Amniotic stem cell (primary cell): Measurements from ENCODE around the gene MTA3.
"Not testable (repeated sequence)": the region's sequence is repeated elsewhere in the genome, so short reads cannot be mapped to it uniquely, and the experiment has no call there.

ENCODE experiments used
- DNase-seq: peaks from one replicate; lab custom pipeline; 2025; lab: John Stamatoyannopoulos, UW

The MTA3 gene

DNA sequence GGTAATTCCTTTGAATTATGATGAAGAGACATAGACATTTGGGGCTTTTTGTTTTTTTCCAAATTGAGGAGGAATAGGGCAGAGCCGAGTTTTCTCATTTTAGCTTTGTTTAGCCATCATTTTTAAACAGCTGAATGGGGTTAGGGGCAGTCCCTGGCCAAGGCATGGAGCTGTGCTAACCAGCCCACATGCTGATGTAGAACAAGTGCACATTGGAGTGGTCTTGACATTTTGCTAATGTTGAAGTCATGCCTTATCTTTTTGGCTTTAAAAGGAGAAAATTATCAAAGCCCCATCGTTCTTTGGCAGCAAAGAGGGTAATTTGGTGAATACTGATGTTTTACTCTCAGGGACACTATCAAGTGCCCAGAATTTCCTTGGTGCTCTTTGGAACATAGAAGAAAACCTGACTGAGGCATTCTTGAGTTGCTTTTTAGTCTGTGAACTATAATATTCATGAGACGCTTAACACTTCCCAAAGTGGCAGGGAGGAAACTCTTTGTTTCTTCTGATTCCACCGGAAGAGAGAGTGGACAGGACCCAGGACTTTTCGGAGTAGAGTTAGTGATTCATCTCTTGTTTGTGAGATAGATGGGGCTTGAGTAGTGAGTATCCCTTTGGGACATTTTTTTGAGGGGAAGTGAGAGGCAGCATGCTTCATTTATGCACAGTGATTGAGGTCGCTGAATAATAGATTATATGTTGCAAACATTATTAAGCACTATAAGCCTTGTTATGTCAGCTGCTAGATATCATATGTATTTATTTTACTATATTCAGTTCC, 45.0 kb downstream of the MTA3 start:
- no peak for DNase-seq

DNA sequence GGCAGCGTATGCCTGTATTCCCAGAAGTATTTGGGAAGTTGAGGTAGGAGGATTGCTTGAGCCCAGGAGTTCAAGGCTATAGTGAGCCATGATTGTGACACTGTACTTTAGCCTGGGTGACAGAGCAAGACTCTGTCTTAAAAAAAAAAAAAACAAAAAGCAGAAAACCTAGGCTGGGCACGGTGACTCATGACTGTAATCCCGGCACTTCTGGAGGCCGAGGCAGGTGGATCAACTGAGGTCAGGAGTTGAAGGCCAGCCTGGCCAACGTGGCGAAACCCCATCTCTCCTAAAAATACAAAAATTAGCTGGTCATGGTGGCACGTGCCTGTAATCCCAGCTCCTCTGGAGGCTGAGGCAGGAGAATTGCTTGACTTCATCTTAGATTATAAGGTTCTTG, 46.4 kb downstream of the MTA3 start:
- DNase-seq: no peak

DNA sequence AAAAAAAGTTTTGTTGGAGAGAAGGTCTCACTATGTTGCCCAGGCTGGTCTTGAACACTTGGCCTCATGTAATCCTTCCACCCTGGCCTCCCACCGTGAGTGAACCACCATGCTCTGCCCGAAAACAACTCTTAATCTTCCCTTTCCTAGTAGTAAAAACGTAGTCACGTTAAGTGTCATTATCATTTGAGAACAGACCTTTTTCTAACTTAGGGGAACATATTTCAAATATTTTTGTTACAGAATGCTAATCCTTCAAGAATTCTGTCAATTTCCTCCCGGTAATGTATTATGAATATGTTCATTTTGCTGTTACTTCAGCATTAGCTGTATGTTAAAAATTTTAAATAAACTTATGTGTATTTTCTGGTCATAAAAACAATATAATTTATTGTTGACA, 49.7 kb downstream of the MTA3 start:
- no peak for DNase-seq

DNA sequence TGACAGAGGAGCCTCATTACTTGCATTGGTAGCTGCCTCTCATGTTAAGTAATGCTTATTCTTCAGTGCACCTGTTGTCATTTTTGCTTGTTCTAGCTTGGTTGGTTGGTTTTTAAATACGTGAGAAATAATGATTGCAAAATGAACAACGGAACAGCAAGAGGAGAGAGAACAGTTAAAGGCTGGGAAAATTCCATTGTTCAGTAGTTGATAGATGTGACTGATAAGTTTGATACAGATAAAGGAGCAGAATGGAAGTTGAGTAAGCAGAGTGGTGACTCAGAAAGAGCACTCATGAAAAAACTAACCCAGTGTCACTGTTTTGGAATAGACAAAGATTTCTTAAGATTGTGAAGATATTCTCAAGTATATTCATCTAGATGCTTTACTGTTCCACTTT, 50.5 kb downstream of the MTA3 start:
- DNase-seq: peak; percentile 9

DNA sequence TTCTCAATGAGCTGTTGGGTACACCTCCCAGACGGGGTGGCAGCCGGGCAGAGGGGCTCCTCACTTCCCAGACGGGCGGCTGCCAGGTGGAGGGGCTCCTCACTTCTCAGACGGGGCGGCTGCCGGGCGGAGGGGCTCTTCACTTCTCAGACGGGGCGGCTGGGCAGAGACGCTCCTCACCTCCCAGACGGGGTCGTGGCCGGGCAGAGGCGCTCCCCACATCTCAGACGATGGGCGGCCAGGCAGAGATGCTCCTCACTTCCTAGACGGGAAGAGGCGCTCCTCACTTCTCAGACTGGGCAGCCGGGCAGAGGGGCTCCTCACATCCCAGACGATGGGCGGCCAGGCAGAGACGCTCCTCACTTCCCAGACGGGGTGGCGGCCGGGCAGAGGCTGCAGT, 53.2 kb downstream of the MTA3 start:
- not testable (repeated sequence) for DNase-seq

DNA sequence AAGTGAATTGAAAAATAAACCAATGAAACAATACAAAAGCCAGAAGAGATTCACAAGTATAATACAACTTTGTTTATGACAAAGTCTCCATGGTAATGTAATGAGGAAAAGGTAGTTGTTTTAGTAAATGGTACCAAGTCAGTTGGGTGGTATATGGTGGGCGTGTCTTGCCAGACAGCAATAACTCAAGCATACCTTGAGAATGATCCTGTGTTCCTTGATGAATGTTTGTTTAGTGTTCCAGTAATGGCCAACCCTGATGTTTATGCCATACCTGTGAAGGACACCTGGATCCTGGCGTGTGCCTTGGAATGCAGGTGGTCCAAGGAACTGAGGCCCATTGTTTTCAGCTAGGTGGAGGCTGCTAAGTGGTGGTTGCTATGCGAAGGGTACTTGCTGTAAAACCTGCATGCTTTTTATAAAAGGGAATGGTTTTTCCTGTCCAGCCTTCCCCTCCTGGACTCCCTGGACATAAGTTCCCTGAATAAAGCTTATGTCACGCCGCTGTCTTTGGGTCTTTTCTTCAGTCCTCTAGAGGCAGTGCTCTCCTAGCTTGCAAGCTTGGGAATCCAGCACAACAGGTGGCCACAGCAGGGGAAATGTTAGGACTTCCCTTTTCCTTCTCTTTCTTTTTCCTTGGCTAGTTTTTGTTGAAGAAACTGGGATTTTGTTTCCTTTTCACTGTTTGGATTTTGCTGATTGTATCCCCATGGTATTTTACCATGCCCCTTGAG, 54.7 kb downstream of the MTA3 start:
- DNase-seq: no peak

DNA sequence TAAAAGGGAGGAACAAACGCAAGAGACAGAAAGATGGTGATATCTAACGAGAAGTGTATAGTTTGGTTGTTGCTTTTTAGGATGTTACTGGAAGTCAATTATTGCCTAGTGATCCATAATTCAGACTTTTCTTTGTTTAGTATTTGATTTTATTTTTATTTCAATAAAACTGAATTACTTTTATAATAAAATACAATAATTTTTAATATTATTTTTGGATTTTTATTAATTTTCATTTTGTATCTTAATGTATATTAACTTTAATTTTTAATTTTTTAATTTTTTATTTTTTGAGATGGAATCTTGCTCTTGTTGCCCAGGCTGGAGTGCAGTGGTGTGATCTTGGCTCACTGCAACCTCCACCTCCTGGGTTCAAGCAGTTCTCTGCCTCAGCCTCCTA, 55.6 kb downstream of the MTA3 start:
- DNase-seq: no peak

DNA sequence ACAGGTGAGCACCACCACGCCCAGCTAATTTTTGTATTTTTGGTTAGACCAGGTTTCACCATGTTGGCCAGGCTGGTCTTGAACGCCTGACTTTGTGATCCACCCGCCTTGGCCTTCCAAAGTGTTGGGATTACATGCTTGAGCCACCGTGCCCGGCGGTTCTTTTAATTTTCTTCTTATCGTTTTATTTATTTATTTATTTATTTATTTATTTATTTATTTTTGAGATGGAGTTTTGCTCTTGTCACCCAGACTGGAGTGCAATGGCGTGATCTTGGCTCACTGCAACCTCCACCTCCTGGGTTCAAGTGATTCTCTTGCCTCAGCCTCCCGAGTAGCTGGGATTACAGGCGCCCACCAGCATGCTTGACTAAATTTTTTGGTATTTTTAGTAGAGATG, 59.6 kb downstream of the MTA3 start:
- not testable (repeated sequence) for DNase-seq

DNA sequence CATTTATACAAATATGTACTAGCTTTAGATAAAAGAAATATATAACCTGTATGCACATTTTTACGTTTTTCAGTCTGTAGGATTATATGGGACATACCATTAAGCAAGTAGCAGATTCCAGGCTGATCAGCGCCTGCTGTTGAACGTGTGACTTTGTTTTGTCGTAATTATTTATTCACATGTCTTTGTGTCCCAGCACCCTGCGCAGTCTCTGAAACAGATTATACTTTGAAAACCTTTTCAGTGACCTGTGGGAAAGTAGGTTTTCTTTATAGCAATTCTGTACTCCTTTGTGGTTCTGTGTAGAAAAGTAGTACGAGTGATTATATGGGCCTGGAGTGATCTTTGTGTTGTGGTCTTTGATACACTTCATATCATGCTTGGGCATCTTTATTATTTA, 68.5 kb downstream of the MTA3 start:
- DNase-seq: no peak

DNA sequence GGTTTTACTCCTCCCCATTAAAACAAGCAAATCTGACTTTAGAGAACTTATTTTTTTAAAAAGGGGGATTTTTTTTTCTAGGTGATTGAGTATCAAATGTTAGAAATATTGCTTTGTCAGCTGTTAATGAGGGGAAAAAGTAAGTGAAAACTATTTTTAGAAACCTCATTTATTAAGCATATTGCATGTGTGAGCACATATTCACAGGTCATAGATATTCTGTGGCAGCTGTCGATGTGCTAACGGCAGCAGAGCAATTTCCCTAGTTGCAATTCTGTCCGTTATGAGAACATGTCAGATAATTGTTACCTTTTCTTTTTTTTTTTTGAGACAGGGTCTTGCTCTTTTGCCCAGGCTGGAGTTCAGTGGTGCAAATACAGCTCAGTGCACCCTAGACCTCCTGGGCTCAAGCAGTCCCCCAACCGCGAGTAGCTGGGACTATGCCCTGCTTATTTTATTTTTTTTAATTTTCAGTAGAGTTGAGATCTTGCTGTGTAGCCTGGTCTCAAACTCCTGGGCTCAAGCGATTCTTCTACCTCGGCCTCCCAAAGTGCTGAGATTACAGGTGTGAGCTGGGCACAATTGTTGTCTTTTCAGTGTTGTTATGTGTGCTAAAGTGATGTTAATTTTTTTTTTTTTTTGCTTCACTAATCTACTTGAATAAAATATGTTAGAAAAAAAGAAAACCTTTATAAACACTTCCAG, 69.8 kb downstream of the MTA3 start:
- no peak for DNase-seq

DNA sequence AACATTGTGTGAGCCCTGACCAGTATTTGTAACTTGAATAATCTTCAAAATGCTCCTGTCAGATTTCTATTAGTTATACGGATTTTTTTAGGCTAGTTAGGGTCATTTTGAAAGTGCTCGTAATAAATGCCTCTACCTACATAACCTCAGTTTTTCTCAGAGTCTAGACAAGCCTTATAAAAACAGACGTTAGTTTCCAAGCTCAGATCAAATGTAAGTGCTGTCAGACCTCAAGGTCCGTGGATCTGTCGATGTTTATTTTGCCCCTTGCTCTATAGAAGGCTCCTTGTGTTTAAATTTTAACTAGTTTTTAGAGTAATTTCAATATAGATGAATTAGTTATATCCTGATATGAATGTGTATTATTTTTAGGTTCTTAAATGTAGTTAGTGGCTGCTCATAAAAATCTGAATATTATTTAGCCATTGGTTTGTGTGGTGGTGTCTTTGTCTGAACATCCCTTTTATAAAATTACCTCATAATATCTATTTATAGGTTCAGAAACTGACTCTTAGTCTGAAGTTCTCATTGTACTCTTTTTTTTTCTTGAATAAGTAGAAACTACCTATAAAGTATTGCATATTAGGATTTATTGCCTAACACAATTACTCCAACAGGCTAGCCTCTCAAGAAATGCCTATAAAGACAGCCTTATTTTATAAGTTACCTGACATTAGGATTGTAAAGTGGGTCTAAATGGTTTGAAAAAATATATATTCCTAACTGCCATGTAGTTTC, 71.1 kb downstream of the MTA3 start:
- DNase-seq: no peak

DNA sequence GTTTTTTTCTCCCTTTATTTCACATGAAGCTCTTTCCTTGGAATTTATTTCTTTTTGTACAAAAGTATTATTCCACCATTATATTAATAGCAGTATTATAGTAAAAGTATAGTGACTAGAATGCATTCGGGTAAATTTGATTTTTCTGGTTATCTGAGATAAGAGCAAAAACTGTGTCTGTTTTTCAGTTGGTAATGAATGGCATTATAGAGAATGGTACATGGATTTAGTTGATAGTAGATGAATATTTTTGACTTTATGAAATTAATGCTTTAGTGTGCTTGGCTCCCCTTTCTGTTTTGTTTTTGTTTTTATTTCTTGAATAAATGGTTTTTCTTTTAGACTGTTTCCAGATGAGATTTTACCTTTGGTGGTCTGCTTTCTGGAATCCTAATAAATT, 71.8 kb downstream of the MTA3 start:
- no peak for DNase-seq

DNA sequence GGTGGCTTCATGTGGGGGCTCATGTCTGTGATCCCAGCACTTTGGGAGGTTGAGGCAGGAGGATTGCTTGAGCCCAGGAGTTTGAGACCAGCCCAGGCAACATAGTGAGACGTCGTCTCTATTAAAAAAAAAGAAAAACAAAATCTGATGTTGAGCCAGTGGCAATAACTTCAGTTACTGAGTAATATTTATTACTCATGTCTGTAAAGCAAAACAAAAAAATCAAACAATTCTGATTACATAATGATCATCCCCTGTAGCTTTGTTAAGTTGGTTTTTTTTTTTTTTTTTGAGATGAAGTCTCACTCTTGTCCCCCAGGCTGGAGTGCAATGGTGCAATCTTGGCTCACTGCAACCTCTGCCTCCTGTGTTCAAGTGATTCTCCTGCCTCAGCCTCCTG, 73.9 kb downstream of the MTA3 start:
- not testable (repeated sequence) for DNase-seq

DNA sequence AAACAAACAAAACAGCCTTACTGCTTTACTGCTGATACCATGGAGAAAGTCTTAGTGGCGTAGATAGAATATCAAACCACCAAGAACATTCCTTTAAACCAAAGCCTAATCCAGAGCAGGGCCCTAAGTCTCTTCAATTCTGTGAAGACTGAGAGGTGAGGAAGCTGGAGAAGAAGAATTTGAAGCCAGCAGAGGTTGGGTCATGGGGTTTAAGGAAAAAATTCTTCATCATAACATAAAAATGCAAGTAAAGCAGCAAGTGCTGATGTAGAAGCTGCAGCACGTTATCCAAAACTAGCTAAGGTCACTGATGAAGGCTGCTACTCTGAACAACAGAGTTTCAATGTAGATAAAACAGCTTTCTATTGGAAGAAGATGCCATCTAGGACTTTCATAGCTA, 77.1 kb downstream of the MTA3 start:
- DNase-seq: no peak

DNA sequence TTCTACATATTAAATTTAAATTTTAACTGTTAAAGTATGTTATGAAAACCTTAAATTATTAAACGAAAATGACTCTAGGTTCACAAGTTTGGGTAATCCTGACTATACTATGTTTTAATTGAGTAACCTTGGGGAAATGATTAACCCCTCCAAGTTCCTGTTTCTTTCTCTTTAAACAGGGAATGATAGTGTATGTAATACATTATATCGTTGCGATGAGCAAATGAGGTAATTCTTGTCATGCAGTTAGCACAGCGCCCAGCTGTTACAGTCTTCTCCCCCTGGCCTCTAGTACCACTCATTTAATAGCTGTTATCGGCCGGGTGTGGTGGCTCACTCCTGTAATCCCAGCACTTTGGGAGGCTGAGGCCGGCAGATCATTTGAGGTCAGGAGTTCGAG, 80.4 kb downstream of the MTA3 start:
- no peak for DNase-seq

DNA sequence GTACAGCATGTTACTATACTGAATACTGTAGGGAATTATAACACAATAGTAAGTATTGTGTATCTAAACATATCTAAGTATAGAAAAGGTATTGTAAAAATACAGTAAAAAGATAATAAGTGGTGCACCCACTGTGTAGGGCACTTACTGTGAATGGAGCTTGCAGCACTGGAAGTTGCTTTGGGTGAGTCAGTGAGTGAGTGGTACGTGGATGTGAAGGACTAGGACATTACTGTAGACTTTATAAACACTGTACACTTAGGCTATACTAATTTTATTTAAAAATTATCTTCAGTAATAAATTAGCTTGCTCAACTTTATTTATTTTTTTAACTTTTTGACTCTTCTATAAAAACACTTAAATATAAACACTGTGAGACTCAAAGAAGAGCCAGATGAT, 82.6 kb downstream of the MTA3 start:
- no peak for DNase-seq

DNA sequence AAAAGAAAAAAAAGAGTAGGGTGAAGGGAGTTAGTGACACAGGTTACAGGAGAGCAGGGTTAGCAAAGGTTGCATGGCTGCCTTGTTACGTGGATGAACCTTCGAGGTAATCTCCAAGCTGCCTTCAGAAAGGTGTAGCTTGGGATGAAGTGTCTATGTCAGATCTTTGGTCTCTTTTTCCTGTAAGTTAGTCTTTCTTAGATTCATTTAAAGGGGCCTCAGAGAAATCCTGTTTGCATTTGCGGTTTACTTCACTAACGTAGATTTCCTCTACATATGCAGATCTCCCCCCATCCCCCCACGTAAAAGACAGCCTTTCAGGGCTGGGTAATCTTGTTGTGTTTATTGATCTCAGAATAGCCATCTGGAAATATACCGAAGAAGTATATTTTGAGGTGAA, 83.7 kb downstream of the MTA3 start:
- DNase-seq: no peak

DNA sequence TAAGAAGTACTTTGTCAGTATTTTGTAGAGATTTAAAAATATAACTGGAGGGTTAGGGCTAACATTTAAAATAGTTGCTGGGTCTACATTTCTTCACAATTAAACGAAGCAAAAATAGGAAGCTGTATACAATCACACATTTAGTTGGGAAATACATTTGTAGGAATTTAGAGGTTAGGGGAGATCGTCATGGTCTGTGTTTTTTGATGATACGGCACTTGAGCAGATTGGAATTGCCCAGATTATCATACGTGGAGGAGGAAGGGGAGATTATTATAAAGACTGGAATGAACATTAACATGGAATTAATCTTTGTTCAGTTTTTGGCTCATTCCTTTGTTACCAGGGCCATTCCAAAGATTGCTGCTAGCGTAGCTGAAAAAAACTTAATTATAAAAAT, 84.6 kb downstream of the MTA3 start:
- DNase-seq: no peak

DNA sequence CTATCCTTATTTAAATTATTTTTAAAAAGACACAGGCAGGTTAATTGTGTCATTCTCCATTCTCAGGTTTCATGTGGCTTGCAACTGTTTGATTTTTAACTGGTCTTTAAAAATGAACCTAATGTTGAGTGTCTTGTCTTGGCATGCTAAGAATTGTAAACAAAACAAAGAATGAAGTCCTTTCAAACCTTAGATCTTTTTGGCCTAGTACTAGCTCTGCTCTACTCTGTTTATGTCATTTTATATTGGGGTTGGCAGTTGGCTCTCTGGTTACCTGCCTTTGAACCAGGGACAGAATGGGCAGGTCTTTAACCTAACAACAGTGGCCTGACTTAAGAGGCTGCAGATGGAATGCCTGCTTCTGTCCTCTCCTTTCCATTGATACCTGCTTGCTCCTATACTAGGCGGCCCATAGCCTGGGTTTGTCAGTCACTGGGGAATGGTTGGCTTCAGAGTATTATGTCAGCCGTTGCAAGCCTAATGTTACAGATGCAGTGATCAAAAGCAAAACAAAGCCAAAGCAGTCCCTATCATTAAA, 85.5 kb downstream of the MTA3 start:
- no peak for DNase-seq

DNA sequence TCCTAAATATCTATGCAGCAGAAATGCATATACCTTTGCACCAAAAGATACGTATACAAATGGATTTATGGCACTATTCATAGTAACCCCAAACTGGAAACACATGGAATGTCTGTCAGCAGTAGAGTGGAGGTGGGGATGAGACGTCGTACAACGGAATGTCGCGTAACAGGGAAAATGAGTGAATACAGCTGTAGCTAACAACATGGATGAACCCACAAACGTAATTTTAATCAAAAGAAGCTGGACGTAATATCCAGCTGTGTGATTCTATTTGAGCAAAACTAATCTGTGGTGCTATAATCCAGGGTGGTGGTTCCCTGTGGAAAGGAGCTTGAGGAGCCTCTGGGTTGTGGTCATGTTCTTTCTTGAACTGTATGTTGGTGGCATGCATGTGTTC, 89.9 kb downstream of the MTA3 start:
- no peak for DNase-seq

DNA sequence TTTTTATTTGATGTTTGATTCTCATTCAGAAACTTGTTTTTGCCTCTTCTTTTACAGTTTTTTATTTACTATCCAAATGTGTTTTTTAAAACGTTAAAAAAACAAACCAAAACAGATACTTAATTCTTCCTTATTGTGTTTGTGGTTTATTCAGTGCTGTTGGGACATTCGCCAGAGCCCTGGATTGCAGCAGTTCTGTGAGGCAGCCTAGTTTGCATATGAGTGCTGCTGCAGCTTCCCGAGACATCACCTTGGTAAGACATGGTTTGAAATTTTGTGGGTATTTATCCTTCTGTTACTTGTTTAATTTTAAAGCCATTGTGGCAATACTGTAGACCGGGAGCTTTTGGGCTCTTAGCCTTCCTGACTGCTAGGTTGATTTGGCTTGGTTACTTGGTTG, 91.2 kb downstream of the MTA3 start:
- no peak for DNase-seq

DNA sequence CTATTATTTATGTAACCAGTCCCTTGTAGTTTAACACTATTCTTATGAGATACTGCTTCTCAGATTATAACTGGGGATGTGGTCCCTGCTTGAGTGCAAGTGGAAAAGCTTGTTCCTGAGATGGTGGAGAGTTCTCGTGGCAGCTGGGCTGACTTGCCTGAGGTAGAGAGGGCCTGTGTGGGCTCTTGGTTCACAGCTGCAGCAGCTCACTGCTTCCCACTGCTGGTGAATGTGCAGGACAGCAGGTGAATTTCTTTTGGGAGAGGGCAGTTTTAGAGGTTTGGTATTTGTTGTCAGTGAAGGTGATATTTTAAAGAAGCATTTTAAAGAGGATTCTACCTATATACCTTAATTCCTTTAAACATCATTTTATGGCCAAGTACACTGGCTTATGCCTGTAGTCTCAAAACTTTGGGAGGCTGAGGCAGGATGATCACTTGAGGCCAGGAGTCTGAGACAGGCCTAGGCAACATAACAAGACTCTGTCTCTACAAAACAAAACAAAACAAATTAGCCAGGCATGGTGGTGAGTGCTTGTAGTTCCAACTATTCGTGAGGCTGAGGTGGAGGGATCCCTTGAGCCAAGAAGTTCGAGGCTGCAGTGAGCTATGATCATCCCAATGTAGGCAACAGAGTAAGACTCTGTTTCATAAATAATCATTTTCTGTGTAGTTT, 94.8 kb downstream of the MTA3 start:
- peak; percentile 56 for DNase-seq
